OCI-LY1 (cell line): ENCODE data around the gene C16orf54.
"Not testable (repeated sequence)": the region's sequence is repeated elsewhere in the genome, so short reads cannot be mapped to it uniquely, and the experiment has no call there.

Source experiments
- CTCF ChIP-seq: fragments of 200-600 bp; sonication (generic), shearing (Covaris generic); IDR thresholded peaks from 2 replicates; pipeline ENCODE4 v1.5.1; 2017; ENCODE audit warnings: mild to moderate bottlenecking, antibody characterized with exemption, low read length, moderate library complexity, mixed read lengths
- EZH2 ChIP-seq: fragments of 200-600 bp; sonication (generic), shearing (Covaris generic); IDR thresholded peaks from 2 replicates; pipeline ENCODE4 v1.8.0; 2017; ENCODE audit warnings: borderline replicate concordance, mixed run types, mild to moderate bottlenecking, antibody characterized with exemption, low read length, moderate library complexity, mixed read lengths

- not testable (repeated sequence) for TF ChIP-seq CTCF, EZH2
Measured at GRCh38 chr16:29748760-29749149, 3.0 kb upstream of the C16orf54 start.
